Caco-2 (cell line): ENCODE measurements around the gene DCDC1. TPM values are rescaled to one million over a fixed set of nuclear protein-coding genes. Genes with fewer than 3 reads are reported as not detected.
A peak's percentile ranks its signal among the peaks of the same experiment; 100 is the strongest.

Experiments used
- BruUV-seq: library from RNA; stranded (reverse); fragments of 400-500 nt; replicated peaks from 2 replicates; lab custom pipeline; 2021; lab: Mats Ljungman, UMichigan
- CTCF ChIA-PET: fragments of 300-600 bp; sonication (Branson Sonifier 250); formaldehyde crosslinking; loops from one replicate; lab custom pipeline; 2022; ENCODE audit warnings: antibody characterized with exemption; lab: Charles Lee
- POLR2A ChIA-PET: fragments of 300-600 bp; sonication (Branson Sonifier 250); formaldehyde crosslinking; loops from one replicate; lab custom pipeline; 2022; ENCODE audit warnings: antibody characterized with exemption; lab: Charles Lee
- DNase-seq, 2 experiments: peaks; one replicate each; pipeline versions ENCODE4 v3.0.0 to v3.0.0-alpha.2; 2020 to 2022
- H3K27me3 ChIP-seq: replicated peaks from 2 replicates; pipeline ENCODE4 v1.6.0; 2011; ENCODE audit warnings: low read length; ENCODE audit not compliant: control insufficient read depth, insufficient read depth
- H3K36me3 ChIP-seq: 2 replicates; pipeline ENCODE4 v1.5.1; 2011; ENCODE audit warnings: low read length; ENCODE audit not compliant: control insufficient read depth, insufficient read depth
- H3K4me1 ChIP-seq: fragments of 250-450 bp; sonication (Bioruptor Pico); 2 replicates; pipeline ENCODE4 v1.5.1; 2020; ENCODE audit warnings: mild to moderate bottlenecking
- H3K4me3 ChIP-seq: 2 replicates; pipeline ENCODE4 v1.5.1; 2011; ENCODE audit warnings: low read depth, mild to moderate bottlenecking, control low read depth, low read length
- H3K9me3 ChIP-seq: fragments of 250-450 bp; sonication (Bioruptor Pico); 2 replicates; pipeline ENCODE4 v1.5.1; 2020; ENCODE audit warnings: mild to moderate bottlenecking, moderate library complexity
- H3K27ac Mint-ChIP-seq: one replicate; pipeline ENCODE4 v1.8.0; 2022; ENCODE audit warnings: mixed read lengths; ENCODE audit not compliant: unreplicated experiment
- H3K27me3 Mint-ChIP-seq: one replicate; pipeline ENCODE4 v1.8.0; 2022; ENCODE audit warnings: mixed read lengths; ENCODE audit not compliant: insufficient read depth, unreplicated experiment
- H3K36me3 Mint-ChIP-seq: one replicate; pipeline ENCODE4 v1.8.0; 2022; ENCODE audit warnings: mild to moderate bottlenecking, mixed read lengths; ENCODE audit not compliant: insufficient read depth, unreplicated experiment
- H3K4me1 Mint-ChIP-seq: one replicate; pipeline ENCODE4 v1.8.0; 2022; ENCODE audit warnings: low read depth, mixed read lengths; ENCODE audit not compliant: unreplicated experiment
- H3K4me3 Mint-ChIP-seq: one replicate; pipeline ENCODE4 v1.8.0; 2022; ENCODE audit warnings: mild to moderate bottlenecking, moderate library complexity, mixed read lengths; ENCODE audit not compliant: unreplicated experiment
- H3K9me3 Mint-ChIP-seq: one replicate; pipeline ENCODE4 v1.8.0; 2022; ENCODE audit warnings: mixed read lengths; ENCODE audit not compliant: unreplicated experiment
- CTCF ChIP-seq, 2 experiments: fragments of 200-600 bp in 1 of 2; IDR thresholded peaks; 1 replicate in 1 of 2; 2 replicates in 1 of 2; pipeline versions ENCODE4 v1.5.1 to v1.8.0; 2011 to 2022; ENCODE audit warnings: antibody characterized with exemption in 1 of 2, control low read depth in 1 of 2, inconsistent platforms in 1 of 2, low read depth in 1 of 2, low read length in 1 of 2, mild to moderate bottlenecking in 1 of 2, moderate library complexity in 1 of 2; ENCODE audit not compliant: insufficient read depth in 1 of 2, severe bottlenecking in 1 of 2, unreplicated experiment in 1 of 2
- intact Hi-C: fragments of 100-400 bp; cut with micrococcal nuclease; formaldehyde crosslinking; loops from one replicate; pipeline ENCODE4 v1.10.0; 2022; ENCODE audit not compliant: unreplicated experiment
- total RNA-seq: library from RNA; stranded (reverse); gene quantifications from 2 replicates; pipeline ENCODE4 v1.2.3, GENCODE V29; 2022

Gene DCDC1
- total RNA-seq, 1 experiment from 2014 or later: not detected

GRCh38 chr11:31000381-31000780 is 369.2 kb downstream of the DCDC1 start:
- CTCF ChIA-PET: no interaction called here

GRCh38 chr11:30992513-30992849 is 377.1 kb downstream of the DCDC1 start:
- Histone ChIP-seq H3K27me3 (no peaks in the 10 kb centered on the region), H3K9me3 (no peaks in the 10 kb centered on the region), H3K4me1 (peaks cover 19% of the 10 kb centered on the region), H3K4me3 (no peak overlapping the region), H3K36me3 (no peaks in the 10 kb centered on the region)
- H3K27ac Mint-ChIP-seq: no peak overlapping the region
- POLR2A ChIA-PET: no interaction called here
- BruUV-seq: no TSS peak
- no peaks in the 10 kb centered on the region for H3K4me1 Mint-ChIP-seq
- H3K9me3 Mint-ChIP-seq: no peaks in the 10 kb centered on the region
- no peaks in the 10 kb centered on the region for H3K27me3 Mint-ChIP-seq
- CTCF ChIA-PET: no interaction called here
- peak overlapping the region; percentile 32 for H3K4me3 Mint-ChIP-seq
- intact Hi-C loops: no loop called here
- peak in 1 of 2 experiments; percentile 16 for DNase-seq
- TF ChIP-seq CTCF (IDR thresholded peaks at IDR 0.05; ENCODE audit: insufficient read depth in 1 of 2, low read depth in 1 of 2, low read length in 1 of 2, severe bottlenecking in 1 of 2, unreplicated experiment in 1 of 2): no peak
- no peaks in the 10 kb centered on the region for H3K36me3 Mint-ChIP-seq

More at GRCh38 chr11:31000381-31000780, 369.2 kb downstream of the DCDC1 start:
- H3K27me3 Mint-ChIP-seq: peaks cover 7% of the 10 kb centered on the region
- no peaks in the 10 kb centered on the region for H3K4me1 ChIP-seq
- no peaks in the 10 kb centered on the region for H3K9me3 Mint-ChIP-seq
- no peaks in the 10 kb centered on the region for H3K36me3 Mint-ChIP-seq
- no peaks in the 10 kb centered on the region for H3K4me1 Mint-ChIP-seq
- POLR2A ChIA-PET: no interaction called here
- no peak overlapping the region for H3K4me3 ChIP-seq
- H3K27ac Mint-ChIP-seq: no peak overlapping the region
- no TSS peak for BruUV-seq
- no peak overlapping the region for H3K4me3 Mint-ChIP-seq
- DNase-seq: no peak
- intact Hi-C loops: no loop called here
- H3K36me3 ChIP-seq: no peaks in the 10 kb centered on the region
- no peaks in the 10 kb centered on the region for H3K9me3 ChIP-seq
- no peak for TF ChIP-seq CTCF (IDR thresholded peaks at IDR 0.05; ENCODE audit: insufficient read depth in 1 of 2, low read depth in 1 of 2, low read length in 1 of 2, severe bottlenecking in 1 of 2, unreplicated experiment in 1 of 2)
- no peaks in the 10 kb centered on the region for H3K27me3 ChIP-seq

GRCh38 chr11:30991802-30992512 is 377.6 kb downstream of the DCDC1 start:
- H3K27me3 Mint-ChIP-seq: no peaks in the 10 kb centered on the region
- Histone ChIP-seq H3K36me3 (no peaks in the 10 kb centered on the region), H3K4me1 (peaks cover 19% of the 10 kb centered on the region), H3K27me3 (no peaks in the 10 kb centered on the region), H3K4me3 (no peak overlapping the region), H3K9me3 (no peaks in the 10 kb centered on the region)
- no peaks in the 10 kb centered on the region for H3K36me3 Mint-ChIP-seq
- no TSS peak for BruUV-seq
- TF ChIP-seq CTCF (IDR thresholded peaks at IDR 0.05; ENCODE audit: insufficient read depth in 1 of 2, low read depth in 1 of 2, low read length in 1 of 2, severe bottlenecking in 1 of 2, unreplicated experiment in 1 of 2): no peak
- no peak overlapping the region for H3K27ac Mint-ChIP-seq
- POLR2A ChIA-PET: no interaction called here
- H3K4me1 Mint-ChIP-seq: no peaks in the 10 kb centered on the region
- intact Hi-C loops: no loop called here
- H3K4me3 Mint-ChIP-seq: peak overlapping the region; percentile 32
- no peaks in the 10 kb centered on the region for H3K9me3 Mint-ChIP-seq
- CTCF ChIA-PET: no interaction called here
- no peak for DNase-seq
